ENCODE measurements around the gene RBFOX2. TPM values are rescaled to one million over a fixed set of nuclear protein-coding genes. Genes with fewer than 3 reads are reported as not detected.
A peak's percentile ranks its signal among the peaks of the same experiment; 100 is the strongest.
"Not testable (repeated sequence)": the region's sequence is repeated elsewhere in the genome, so short reads cannot be mapped to it uniquely, and the experiment has no call there.

The RBFOX2 gene
- total and polyA plus RNA-seq, 4 donors: 139 to 178 (median 153) TPM

GRCh38 chr22:36027579-36027934 lies 1.1 kb downstream of the RBFOX2 start:
- peak overlapping the region; percentile 68 for H3K4me3 ChIP-seq (ENCODE audit: low read depth, low read length)
- H3K36me3 ChIP-seq (ENCODE audit: control insufficient read depth, insufficient read depth, low read length): peaks cover 5% of the 10 kb centered on the region
- H3K27me3 ChIP-seq (ENCODE audit: control insufficient read depth, insufficient read depth, low read length): no peaks in the 10 kb centered on the region
- no peaks in the 10 kb centered on the region for H3K9me3 ChIP-seq (ENCODE audit: control insufficient read depth, insufficient read depth, low read length)
- peak overlapping the region; percentile 82 for H3K27ac ChIP-seq (ENCODE audit: low read depth, low read length)
- H3K4me1 ChIP-seq (ENCODE audit: control insufficient read depth, insufficient read depth, low read length): peaks cover 8% of the 10 kb centered on the region
- peak in 3 of 6 donors; percentile 36 to 84 (median 67) for DNase-seq (ENCODE audit: low read depth in 4 of 6, low spot score in 6 of 6)
- WGBS (ENCODE audit: insufficient coverage): 0% methylated on average over 7 of the region's 7 CpGs

DNA sequence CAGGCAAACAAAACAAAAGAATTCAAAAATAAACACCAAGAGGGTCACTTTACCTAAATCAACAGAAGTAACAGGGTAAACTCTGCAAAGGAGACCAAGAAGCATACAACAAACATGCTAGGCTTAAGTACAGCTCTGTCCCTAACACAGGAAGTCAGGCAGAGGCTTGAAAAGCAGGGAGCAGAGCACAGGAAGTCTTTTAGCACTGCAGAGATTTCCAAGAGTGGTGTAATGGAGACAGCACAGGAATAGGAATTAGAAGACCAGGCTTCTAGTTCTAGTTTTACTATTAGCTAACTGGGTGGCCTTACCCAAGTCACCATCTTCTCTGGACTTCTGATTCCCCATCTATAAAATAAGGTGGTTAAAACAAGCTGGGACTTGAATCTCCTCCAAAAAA lies 1.9 kb downstream of the RBFOX2 start:
- Histone ChIP-seq H3K36me3 (ENCODE audit: control insufficient read depth, insufficient read depth, low read length) (peaks cover 5% of the 10 kb centered on the region), H3K27me3 (ENCODE audit: control insufficient read depth, insufficient read depth, low read length) (no peaks in the 10 kb centered on the region), H3K9me3 (ENCODE audit: control insufficient read depth, insufficient read depth, low read length) (no peaks in the 10 kb centered on the region), H3K4me3 (ENCODE audit: low read depth, low read length) (peak overlapping the region; percentile 68), H3K4me1 (ENCODE audit: control insufficient read depth, insufficient read depth, low read length) (peaks cover 8% of the 10 kb centered on the region), H3K27ac (ENCODE audit: low read depth, low read length) (peak overlapping the region; percentile 82)
- peak in 2 of 6 donors; percentile 53 for DNase-seq (ENCODE audit: low read depth in 4 of 6, low spot score in 6 of 6)

DNA sequence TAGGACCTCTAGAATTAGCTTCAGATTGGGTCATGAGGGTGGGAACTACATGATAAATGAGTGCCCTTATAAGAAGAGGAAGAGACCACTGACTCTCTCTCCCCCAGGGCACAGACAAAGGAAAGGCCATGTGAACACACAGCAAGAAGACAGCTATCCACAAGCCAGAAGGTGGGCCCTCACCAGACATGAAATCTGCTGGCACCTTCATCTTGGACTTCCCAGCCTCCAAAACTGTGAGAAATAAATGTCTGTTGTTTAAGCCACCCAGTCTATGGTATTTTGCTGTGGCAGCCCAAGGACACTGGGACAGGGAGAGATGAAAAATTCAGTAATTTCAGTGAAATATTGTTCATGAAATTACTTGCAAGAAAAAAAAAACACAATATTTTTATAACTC lies 5.9 kb downstream of the RBFOX2 start:
- Histone ChIP-seq H3K9me3 (ENCODE audit: control insufficient read depth, insufficient read depth, low read length) (no peaks in the 10 kb centered on the region), H3K36me3 (ENCODE audit: control insufficient read depth, insufficient read depth, low read length) (peaks cover 5% of the 10 kb centered on the region), H3K27ac (ENCODE audit: low read depth, low read length) (no peak overlapping the region), H3K4me3 (ENCODE audit: low read depth, low read length) (no peak overlapping the region), H3K27me3 (ENCODE audit: control insufficient read depth, insufficient read depth, low read length) (no peaks in the 10 kb centered on the region), H3K4me1 (ENCODE audit: control insufficient read depth, insufficient read depth, low read length) (peaks cover 8% of the 10 kb centered on the region)
- no peak for DNase-seq (ENCODE audit: low read depth in 4 of 6, low spot score in 6 of 6)

GRCh38 chr22:36022162-36022561 lies 6.5 kb downstream of the RBFOX2 start:
- Histone ChIP-seq H3K9me3 (ENCODE audit: control insufficient read depth, insufficient read depth, low read length) (no peaks in the 10 kb centered on the region), H3K36me3 (ENCODE audit: control insufficient read depth, insufficient read depth, low read length) (peaks cover 5% of the 10 kb centered on the region), H3K27ac (ENCODE audit: low read depth, low read length) (no peak overlapping the region), H3K4me3 (ENCODE audit: low read depth, low read length) (no peak overlapping the region), H3K4me1 (ENCODE audit: control insufficient read depth, insufficient read depth, low read length) (peaks cover 10% of the 10 kb centered on the region), H3K27me3 (ENCODE audit: control insufficient read depth, insufficient read depth, low read length) (no peaks in the 10 kb centered on the region)
- no peak for DNase-seq (ENCODE audit: low read depth in 4 of 6, low spot score in 6 of 6)
- no CpG with 5 or more reads among the region's 1 CpG for WGBS (ENCODE audit: insufficient coverage)

- no peak for DNase-seq (ENCODE audit: low read depth in 4 of 6, low spot score in 6 of 6)
- Histone ChIP-seq H3K9me3 (ENCODE audit: control insufficient read depth, insufficient read depth, low read length) (no peaks in the 10 kb centered on the region), H3K27me3 (ENCODE audit: control insufficient read depth, insufficient read depth, low read length) (no peaks in the 10 kb centered on the region), H3K27ac (ENCODE audit: low read depth, low read length) (no peak overlapping the region), H3K4me1 (ENCODE audit: control insufficient read depth, insufficient read depth, low read length) (peaks cover 13% of the 10 kb centered on the region), H3K36me3 (ENCODE audit: control insufficient read depth, insufficient read depth, low read length) (peaks cover 5% of the 10 kb centered on the region), H3K4me3 (ENCODE audit: low read depth, low read length) (no peak overlapping the region)
- 100% methylated on average over 1 of the region's 2 CpGs for WGBS (ENCODE audit: insufficient coverage)
These were observed 6.9 kb downstream of the RBFOX2 start for GRCh38 chr22:36021606-36022153.

DNA sequence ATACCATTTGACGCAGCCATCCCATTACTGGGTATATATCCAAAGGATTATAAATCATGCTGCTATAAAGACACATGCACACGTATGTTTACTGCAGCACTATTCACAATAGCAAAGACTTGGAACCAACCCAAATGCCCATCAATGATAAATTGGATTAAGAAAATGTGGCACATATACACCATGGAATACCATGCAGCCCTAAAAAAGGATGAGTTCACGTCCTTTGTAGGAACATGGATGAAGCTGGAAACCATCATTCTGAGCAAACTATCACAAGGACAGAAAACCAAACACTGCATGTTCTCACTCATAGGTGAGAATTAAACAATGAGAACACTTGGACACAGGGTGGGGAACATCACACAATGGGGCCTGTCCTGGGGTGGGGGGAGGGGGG lies 7.8 kb downstream of the RBFOX2 start:
- not testable (repeated sequence) for H3K4me1 ChIP-seq (ENCODE audit: control insufficient read depth, insufficient read depth, low read length); H3K4me3 ChIP-seq (ENCODE audit: low read depth, low read length); H3K27me3 ChIP-seq (ENCODE audit: control insufficient read depth, insufficient read depth, low read length); H3K9me3 ChIP-seq (ENCODE audit: control insufficient read depth, insufficient read depth, low read length); H3K36me3 ChIP-seq (ENCODE audit: control insufficient read depth, insufficient read depth, low read length); DNase-seq (ENCODE audit: low read depth in 4 of 6, low spot score in 6 of 6); H3K27ac ChIP-seq (ENCODE audit: low read depth, low read length)
- WGBS (ENCODE audit: insufficient coverage): no CpG with 5 or more reads among the region's 3 CpGs

DNA sequence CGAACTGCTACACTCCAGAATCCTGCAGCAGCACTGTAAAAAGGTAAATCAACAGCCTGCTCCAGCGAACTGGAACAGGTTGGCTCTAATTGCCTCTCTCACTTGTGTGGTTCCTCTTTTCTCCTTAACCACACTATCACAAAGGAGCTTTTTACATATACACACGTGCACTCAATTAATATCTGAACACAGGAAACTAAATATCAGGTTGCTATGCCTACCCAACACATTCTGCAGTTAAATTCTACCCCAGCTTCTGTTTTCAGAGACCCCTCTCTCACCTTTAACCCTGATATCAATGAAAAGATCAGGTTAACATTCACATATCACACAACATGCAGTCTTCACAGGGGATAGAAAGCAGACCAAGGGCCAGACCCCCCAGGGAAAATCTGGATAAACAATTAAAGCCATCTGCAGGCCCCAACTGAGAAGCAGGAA lies 11.0 kb downstream of the RBFOX2 start:
- Histone ChIP-seq H3K9me3 (ENCODE audit: control insufficient read depth, insufficient read depth, low read length) (no peaks in the 10 kb centered on the region), H3K27me3 (ENCODE audit: control insufficient read depth, insufficient read depth, low read length) (no peaks in the 10 kb centered on the region), H3K4me1 (ENCODE audit: control insufficient read depth, insufficient read depth, low read length) (peaks cover 5% of the 10 kb centered on the region), H3K27ac (ENCODE audit: low read depth, low read length) (no peak overlapping the region), H3K4me3 (ENCODE audit: low read depth, low read length) (no peak overlapping the region), H3K36me3 (ENCODE audit: control insufficient read depth, insufficient read depth, low read length) (no peaks in the 10 kb centered on the region)
- peak in 1 of 6 donors; percentile 56 for DNase-seq (ENCODE audit: low read depth in 4 of 6, low spot score in 6 of 6)
- WGBS (ENCODE audit: insufficient coverage): 37% methylated on average over 3 of the region's 3 CpGs

DNA sequence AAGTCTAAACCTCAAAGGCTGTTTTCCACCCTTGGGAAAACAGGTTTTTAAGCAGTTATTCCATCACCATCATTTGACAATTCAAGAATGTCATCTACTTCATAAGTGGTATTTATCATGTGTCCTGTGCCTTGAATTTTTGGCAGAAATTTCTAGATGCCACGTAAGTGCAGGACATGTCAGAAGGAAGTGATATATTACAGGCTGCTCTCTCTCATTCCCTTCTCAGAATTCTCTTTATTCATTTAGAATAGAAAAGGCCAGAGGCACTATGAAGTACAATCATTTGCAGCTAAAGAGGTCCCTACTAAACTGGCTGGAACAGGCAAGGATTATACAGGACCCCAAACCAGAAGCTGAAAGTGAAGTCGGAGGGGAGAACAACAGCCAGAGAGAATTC lies 11.9 kb downstream of the RBFOX2 start:
- Histone ChIP-seq H3K36me3 (ENCODE audit: control insufficient read depth, insufficient read depth, low read length) (no peaks in the 10 kb centered on the region), H3K4me1 (ENCODE audit: control insufficient read depth, insufficient read depth, low read length) (peaks cover 5% of the 10 kb centered on the region), H3K9me3 (ENCODE audit: control insufficient read depth, insufficient read depth, low read length) (no peaks in the 10 kb centered on the region), H3K27ac (ENCODE audit: low read depth, low read length) (no peak overlapping the region), H3K27me3 (ENCODE audit: control insufficient read depth, insufficient read depth, low read length) (no peaks in the 10 kb centered on the region), H3K4me3 (ENCODE audit: low read depth, low read length) (no peak overlapping the region)
- no peak for DNase-seq (ENCODE audit: low read depth in 4 of 6, low spot score in 6 of 6)
- no CpG with 5 or more reads among the region's 2 CpGs for WGBS (ENCODE audit: insufficient coverage)

DNA sequence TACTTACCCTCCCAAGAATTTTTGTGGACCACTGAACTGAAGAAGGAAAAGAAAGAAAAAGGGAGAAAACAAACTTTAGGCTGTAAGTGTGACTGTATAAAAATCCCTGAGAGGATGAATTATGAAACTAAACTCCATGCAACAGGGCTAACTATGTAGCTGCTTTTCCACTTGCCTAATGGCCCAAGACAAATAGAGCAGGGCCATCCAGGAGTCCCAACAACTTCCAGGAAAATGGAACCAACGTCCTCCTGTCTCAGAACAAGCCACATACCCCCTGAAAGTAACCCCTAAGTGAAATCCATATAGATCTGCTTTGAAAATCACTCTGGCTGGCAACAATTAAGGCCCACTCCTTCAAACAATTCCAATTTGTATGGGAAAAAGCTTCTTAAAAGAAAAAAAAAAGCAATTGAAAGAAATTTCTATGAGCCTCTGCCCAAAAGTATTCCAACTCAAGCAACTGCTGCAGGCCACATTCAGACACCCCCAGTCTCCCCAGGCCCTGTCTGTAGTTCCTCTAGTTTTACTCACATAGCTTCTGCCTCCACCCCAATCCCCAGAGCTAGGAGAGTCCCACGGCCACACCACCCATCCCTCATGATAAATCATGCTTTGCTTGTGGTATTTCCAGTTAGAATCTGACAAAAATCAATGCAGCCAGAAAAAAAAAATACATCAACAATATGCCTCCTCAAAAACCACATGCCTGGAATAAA lies 12.7 kb downstream of the RBFOX2 start:
- 33% methylated on average over 2 of the region's 2 CpGs for WGBS (ENCODE audit: insufficient coverage)
- Histone ChIP-seq H3K27ac (ENCODE audit: low read depth, low read length) (no peak overlapping the region), H3K4me3 (ENCODE audit: low read depth, low read length) (no peak overlapping the region), H3K9me3 (ENCODE audit: control insufficient read depth, insufficient read depth, low read length) (no peaks in the 10 kb centered on the region), H3K4me1 (ENCODE audit: control insufficient read depth, insufficient read depth, low read length) (peaks cover 5% of the 10 kb centered on the region), H3K27me3 (ENCODE audit: control insufficient read depth, insufficient read depth, low read length) (no peaks in the 10 kb centered on the region), H3K36me3 (ENCODE audit: control insufficient read depth, insufficient read depth, low read length) (no peaks in the 10 kb centered on the region)
- DNase-seq (ENCODE audit: low read depth in 4 of 6, low spot score in 6 of 6): no peak

GRCh38 chr22:36015155-36015810 lies 13.3 kb downstream of the RBFOX2 start:
- no peak overlapping the region for H3K27ac ChIP-seq (ENCODE audit: low read depth, low read length)
- peaks cover 5% of the 10 kb centered on the region for H3K4me1 ChIP-seq (ENCODE audit: control insufficient read depth, insufficient read depth, low read length)
- no peaks in the 10 kb centered on the region for H3K36me3 ChIP-seq (ENCODE audit: control insufficient read depth, insufficient read depth, low read length)
- H3K4me3 ChIP-seq (ENCODE audit: low read depth, low read length): no peak overlapping the region
- WGBS (ENCODE audit: insufficient coverage): no CpG with 5 or more reads among the region's 4 CpGs
- no peaks in the 10 kb centered on the region for H3K27me3 ChIP-seq (ENCODE audit: control insufficient read depth, insufficient read depth, low read length)
- peak in 1 of 6 donors; percentile 17 for DNase-seq (ENCODE audit: low read depth in 4 of 6, low spot score in 6 of 6)
- H3K9me3 ChIP-seq (ENCODE audit: control insufficient read depth, insufficient read depth, low read length): no peaks in the 10 kb centered on the region
